Mesendoderm (in vitro differentiated cells): ENCODE data around the gene C22orf23.
A peak's percentile ranks its signal among the peaks of the same experiment; 100 is the strongest.

ENCODE experiments used
- DNase-seq: peaks from one replicate; pipeline ENCODE4 v3.0.0; 2013
- H2AK5ac ChIP-seq: 2 replicates; pipeline ENCODE4 v1.6.1; 2013; ENCODE audit warnings: low read length, inconsistent platforms
- H2BK120ac ChIP-seq: 2 replicates; pipeline ENCODE4 v1.6.1; 2013; ENCODE audit warnings: low read depth, mild to moderate bottlenecking, low read length, moderate library complexity, mixed read lengths
- H2BK15ac ChIP-seq: replicated peaks from 2 replicates; pipeline ENCODE4 v1.6.1; 2013; ENCODE audit warnings: low read depth, mild to moderate bottlenecking, moderate library complexity
- H2BK5ac ChIP-seq: 2 replicates; pipeline ENCODE4 v1.6.1; 2013; ENCODE audit warnings: low read length, inconsistent platforms
- H3K18ac ChIP-seq: 2 replicates; pipeline ENCODE4 v1.6.1; 2013; ENCODE audit warnings: mild to moderate bottlenecking, low read length, mixed read lengths
- H3K23ac ChIP-seq: one replicate; pipeline ENCODE4 v1.6.1; 2013; ENCODE audit warnings: low read length
- H3K27ac ChIP-seq: 2 replicates; pipeline ENCODE4 v1.5.1; 2013; ENCODE audit warnings: low read depth, mild to moderate bottlenecking, inconsistent platforms, low read length, moderate library complexity
- H3K27me3 ChIP-seq: 2 replicates; pipeline ENCODE4 v1.6.1; 2013; ENCODE audit warnings: low read length, control low read depth, mild to moderate bottlenecking, inconsistent platforms; ENCODE audit not compliant: insufficient read depth, poor library complexity
- H3K36me3 ChIP-seq: 2 replicates; pipeline ENCODE4 v1.6.1; 2013; ENCODE audit warnings: low read length, inconsistent platforms; ENCODE audit not compliant: control insufficient read depth, insufficient read depth
- H3K4ac ChIP-seq: one replicate; pipeline ENCODE4 v1.6.1; 2013; ENCODE audit warnings: low read depth, mild to moderate bottlenecking, low read length, moderate library complexity
- H3K4me1 ChIP-seq: 2 replicates; pipeline ENCODE4 v1.6.1; 2013; ENCODE audit warnings: low read depth, low read length, inconsistent platforms; ENCODE audit not compliant: control insufficient read depth
- H3K4me2 ChIP-seq: 2 replicates; pipeline ENCODE4 v1.6.1; 2013; ENCODE audit warnings: low read length
- H3K4me3 ChIP-seq: 2 replicates; pipeline ENCODE4 v1.5.1; 2013; ENCODE audit warnings: mild to moderate bottlenecking, low read length
- H3K56ac ChIP-seq: one replicate; pipeline ENCODE4 v1.6.1; 2013; ENCODE audit warnings: low read length
- H3K79me1 ChIP-seq: 2 replicates; pipeline ENCODE4 v1.6.1; 2013; ENCODE audit warnings: low read length, inconsistent platforms
- H3K79me2 ChIP-seq: 2 replicates; pipeline ENCODE4 v1.6.1; 2013; ENCODE audit warnings: mild to moderate bottlenecking, low read length; ENCODE audit not compliant: control insufficient read depth, insufficient read depth
- H3K9ac ChIP-seq: 2 replicates; pipeline ENCODE4 v1.6.1; 2013; ENCODE audit warnings: low read length, inconsistent platforms
- H4K5ac ChIP-seq: one replicate; pipeline ENCODE4 v1.6.1; 2013; ENCODE audit warnings: low read length
- H4K8ac ChIP-seq: one replicate; pipeline ENCODE4 v1.6.1; 2013; ENCODE audit warnings: low read depth, mild to moderate bottlenecking, control low read depth, low read length, moderate library complexity
- WGBS: extraction: QIAGEN DNeasy Blood & Tissue Kit; methylation state at CpG from one replicate; pipeline ENCODE4 v1.1.7; 2013; ENCODE audit warnings: low lambda C conversion rate, missing lambda C conversion rate; ENCODE audit not compliant: insufficient coverage; ENCODE audit errors: extremely low coverage; 5-methylcytosine and 5-hydroxymethylcytosine counted together

Gene C22orf23

GRCh38 chr22:37932821-37933578 lies 20.4 kb downstream of the C22orf23 start:
- no peak overlapping the region for H4K8ac ChIP-seq
- H3K23ac ChIP-seq = no peak overlapping the region
- no peak for DNase-seq
- H3K4me2 ChIP-seq = no peak overlapping the region
- H3K4me1 ChIP-seq = no peaks in the 10 kb centered on the region
- no peak overlapping the region for H2AK5ac ChIP-seq
- no peak overlapping the region for H3K4me3 ChIP-seq
- no peak overlapping the region for H3K27ac ChIP-seq
- H3K9ac ChIP-seq = no peak overlapping the region
- no peak overlapping the region for H3K4ac ChIP-seq
- H3K36me3 ChIP-seq = peaks cover 8% of the 10 kb centered on the region
- no peak overlapping the region for H2BK15ac ChIP-seq
- H3K56ac ChIP-seq = no peak overlapping the region
- no peak overlapping the region for H3K18ac ChIP-seq
- H3K27me3 ChIP-seq = no peaks in the 10 kb centered on the region
- H3K79me1 ChIP-seq = no peaks in the 10 kb centered on the region
- no peak overlapping the region for H2BK120ac ChIP-seq
- no peak overlapping the region for H4K5ac ChIP-seq
- WGBS = no CpG with 5 or more reads among the region's 21 CpGs
- no peak overlapping the region for H2BK5ac ChIP-seq
- no peaks in the 10 kb centered on the region for H3K79me2 ChIP-seq

- Histone ChIP-seq H2BK15ac (no peak overlapping the region), H3K56ac (no peak overlapping the region), H4K8ac (no peak overlapping the region), H3K4ac (no peak overlapping the region), H2BK5ac (no peak overlapping the region), H3K79me1 (no peaks in the 10 kb centered on the region), H2BK120ac (no peak overlapping the region), H4K5ac (no peak overlapping the region), H3K27ac (no peak overlapping the region), H3K4me2 (no peak overlapping the region), H3K4me1 (no peaks in the 10 kb centered on the region), H3K79me2 (no peaks in the 10 kb centered on the region), H3K18ac (no peak overlapping the region), H3K36me3 (peaks cover 6% of the 10 kb centered on the region), H3K27me3 (no peaks in the 10 kb centered on the region), H2AK5ac (no peak overlapping the region), H3K23ac (no peak overlapping the region), H3K9ac (no peak overlapping the region), H3K4me3 (no peak overlapping the region)
- DNase-seq = no peak
- WGBS = no CpG with 5 or more reads among the region's 10 CpGs
Observed at GRCh38 chr22:37932401-37932800, 21.0 kb downstream of the C22orf23 start.

- Histone ChIP-seq H2BK120ac (no peak overlapping the region), H3K4me1 (no peaks in the 10 kb centered on the region), H3K18ac (no peak overlapping the region), H3K36me3 (peaks cover 7% of the 10 kb centered on the region), H3K4me3 (no peak overlapping the region), H3K27me3 (no peaks in the 10 kb centered on the region), H2AK5ac (no peak overlapping the region), H2BK15ac (no peak overlapping the region), H4K5ac (no peak overlapping the region), H3K4ac (no peak overlapping the region), H4K8ac (no peak overlapping the region), H3K4me2 (no peak overlapping the region), H3K23ac (no peak overlapping the region), H3K56ac (no peak overlapping the region), H2BK5ac (no peak overlapping the region), H3K79me2 (no peaks in the 10 kb centered on the region), H3K27ac (no peak overlapping the region), H3K9ac (no peak overlapping the region), H3K79me1 (no peaks in the 10 kb centered on the region)
- no CpG with 5 or more reads among the region's 6 CpGs for WGBS
- DNase-seq = peak; percentile 26
Observed at GRCh38 chr22:37931893-37932389, 21.5 kb downstream of the C22orf23 start.

- DNase-seq = no peak
- Histone ChIP-seq H2BK5ac (no peak overlapping the region), H3K23ac (no peak overlapping the region), H2AK5ac (no peak overlapping the region), H3K27ac (no peak overlapping the region), H4K8ac (no peak overlapping the region), H3K36me3 (peaks cover 7% of the 10 kb centered on the region), H3K56ac (no peak overlapping the region), H3K4me2 (no peak overlapping the region), H4K5ac (no peak overlapping the region), H2BK120ac (no peak overlapping the region), H3K4me3 (no peak overlapping the region), H3K27me3 (no peaks in the 10 kb centered on the region), H3K9ac (no peak overlapping the region), H3K4ac (no peak overlapping the region), H3K4me1 (no peaks in the 10 kb centered on the region), H2BK15ac (no peak overlapping the region), H3K79me1 (no peaks in the 10 kb centered on the region), H3K79me2 (no peaks in the 10 kb centered on the region), H3K18ac (no peak overlapping the region)
- WGBS = no CpG with 5 or more reads among the region's 2 CpGs
Observed at GRCh38 chr22:37930952-37931440, 22.4 kb downstream of the C22orf23 start.

GRCh38 chr22:37930270-37930951 lies 23.0 kb downstream of the C22orf23 start:
- H3K18ac ChIP-seq = no peak overlapping the region
- H3K36me3 ChIP-seq = peaks cover 7% of the 10 kb centered on the region
- no peak overlapping the region for H2AK5ac ChIP-seq
- H2BK120ac ChIP-seq = no peak overlapping the region
- H3K4me1 ChIP-seq = no peaks in the 10 kb centered on the region
- H2BK5ac ChIP-seq = no peak overlapping the region
- H3K79me1 ChIP-seq = no peaks in the 10 kb centered on the region
- no peak overlapping the region for H3K56ac ChIP-seq
- no peak overlapping the region for H4K8ac ChIP-seq
- no peak overlapping the region for H3K4me3 ChIP-seq
- H2BK15ac ChIP-seq = no peak overlapping the region
- no peak overlapping the region for H3K27ac ChIP-seq
- no peak overlapping the region for H4K5ac ChIP-seq
- no peak overlapping the region for H3K9ac ChIP-seq
- H3K4me2 ChIP-seq = no peak overlapping the region
- H3K79me2 ChIP-seq = no peaks in the 10 kb centered on the region
- no peak overlapping the region for H3K4ac ChIP-seq
- no peak overlapping the region for H3K23ac ChIP-seq
- WGBS = no CpG with 5 or more reads among the region's 11 CpGs
- no peaks in the 10 kb centered on the region for H3K27me3 ChIP-seq
- peak; percentile 56 for DNase-seq
